SK-N-SH treated with all-trans-retinoic acid at 6 μM for 48 hours (cell line): Measurements from ENCODE around the gene LRBA.

ENCODE experiments used
- ATAC-seq: fragments of 200-7000 bp; cut with Tn5 transposase; 3 replicates; pipeline ENCODE4 v1.9.1; 2020; ENCODE audit warnings: mild to moderate bottlenecking, moderate library complexity
- ARNTL ChIP-seq: fragments of 450-650 bp; formaldehyde crosslinking; IDR thresholded peaks from 2 replicates; pipeline ENCODE4 v1.5.0; 2020; ENCODE audit warnings: low read depth, mild to moderate bottlenecking, moderate library complexity, borderline replicate concordance
- BACH2 ChIP-seq: fragments of 250-450 bp; sonication (Bioruptor Pico); IDR thresholded peaks from 2 replicates; pipeline ENCODE4 v1.9.0; 2021; ENCODE audit warnings: mild to moderate bottlenecking, borderline replicate concordance
- CREB5 ChIP-seq: fragments of 250-450 bp; sonication (Bioruptor Pico); IDR thresholded peaks from 2 replicates; pipeline ENCODE4 v1.5.1; 2020; ENCODE audit warnings: low read depth, mild to moderate bottlenecking, moderate library complexity
- CSDC2 ChIP-seq: fragments of 250-450 bp; sonication (Bioruptor Pico); IDR thresholded peaks from 2 replicates; pipeline ENCODE4 v1.5.0; 2020; ENCODE audit warnings: mild to moderate bottlenecking, moderate library complexity
- CSRNP3 ChIP-seq: fragments of 250-450 bp; sonication (Bioruptor Pico); IDR thresholded peaks from 2 replicates; pipeline ENCODE4 v1.5.1; 2021; ENCODE audit warnings: mild to moderate bottlenecking, moderate library complexity
- ESRRG ChIP-seq: fragments of 250-450 bp; sonication (Bioruptor Pico); IDR thresholded peaks from 2 replicates; pipeline ENCODE4 v1.6.1; 2021; ENCODE audit warnings: mild to moderate bottlenecking
- GLIS3 ChIP-seq: fragments of 250-450 bp; sonication (Bioruptor Pico); IDR thresholded peaks from 2 replicates; pipeline ENCODE4 v1.5.0; 2020; ENCODE audit warnings: mild to moderate bottlenecking, moderate library complexity
- OSR1 ChIP-seq: fragments of 250-450 bp; sonication (Bioruptor Pico); IDR thresholded peaks from 2 replicates; pipeline ENCODE4 v1.8.0; 2022; ENCODE audit warnings: moderate library complexity, mild to moderate bottlenecking, inconsistent platforms
- PATZ1 ChIP-seq: fragments of 250-450 bp; sonication (Bioruptor Pico); IDR thresholded peaks from 2 replicates; pipeline ENCODE4 v1.8.0; 2020; ENCODE audit warnings: mild to moderate bottlenecking, moderate library complexity, borderline replicate concordance
- PPARA ChIP-seq: fragments of 250-450 bp; sonication (Bioruptor Pico); IDR thresholded peaks from 2 replicates; pipeline ENCODE4 v1.5.0; 2020; ENCODE audit warnings: mild to moderate bottlenecking, borderline replicate concordance
- RARB ChIP-seq: fragments of 250-450 bp; sonication (Bioruptor Pico); IDR thresholded peaks from 2 replicates; pipeline ENCODE4 v1.8.0; 2021; ENCODE audit warnings: mild to moderate bottlenecking, moderate library complexity
- SNAI2 ChIP-seq: fragments of 250-450 bp; sonication (Bioruptor Pico); IDR thresholded peaks from 2 replicates; pipeline ENCODE4 v1.5.0; 2020; ENCODE audit warnings: mild to moderate bottlenecking, moderate library complexity
- TCF4 ChIP-seq: fragments of 250-450 bp; sonication (Bioruptor Pico); IDR thresholded peaks from 2 replicates; pipeline ENCODE4 v1.8.0; 2021; ENCODE audit warnings: mild to moderate bottlenecking, moderate library complexity, borderline replicate concordance
- TOX ChIP-seq: fragments of 250-450 bp; sonication (Bioruptor Pico); IDR thresholded peaks from 2 replicates; pipeline ENCODE4 v1.8.0; 2021; ENCODE audit warnings: mild to moderate bottlenecking, moderate library complexity, borderline replicate concordance
- TSHZ2 ChIP-seq: fragments of 250-450 bp; sonication (Bioruptor Pico); IDR thresholded peaks from 2 replicates; pipeline ENCODE4 v1.5.0; 2020; ENCODE audit warnings: mild to moderate bottlenecking, moderate library complexity
- ZC3H10 ChIP-seq: fragments of 250-450 bp; sonication (Bioruptor Pico); IDR thresholded peaks from 2 replicates; pipeline ENCODE4 v1.5.1; 2021; ENCODE audit warnings: mild to moderate bottlenecking, moderate library complexity
- ZFP30 ChIP-seq: fragments of 450-650 bp; formaldehyde crosslinking; IDR thresholded peaks from 2 replicates; pipeline ENCODE4 v1.5.0; 2022; ENCODE audit warnings: mild to moderate bottlenecking, moderate library complexity
- ZNF565 ChIP-seq: fragments of 450-650 bp; formaldehyde crosslinking; conservative IDR thresholded peaks from 2 replicates; pipeline ENCODE4 v1.5.0; 2020; ENCODE audit warnings: low read depth, mild to moderate bottlenecking, moderate library complexity
- ZNF8 ChIP-seq: fragments of 450-650 bp; formaldehyde crosslinking; IDR thresholded peaks from 2 replicates; pipeline ENCODE4 v1.5.0; 2020; ENCODE audit warnings: mild to moderate bottlenecking, moderate library complexity

The LRBA gene

GRCh38 chr4:150543042-150543441, 472.0 kb downstream of the LRBA start:
- TF ChIP-seq ZNF8 (CRISPR knock-in tag) (no peak), PPARA (CRISPR knock-in tag) (no peak), TSHZ2 (CRISPR knock-in tag) (no peak), ARNTL (CRISPR knock-in tag) (no peak), TCF4 (CRISPR knock-in tag) (no peak), CSRNP3 (no peak), CREB5 (CRISPR knock-in tag) (no peak), ZFP30 (CRISPR knock-in tag) (no peak), PATZ1 (CRISPR knock-in tag) (no peak), SNAI2 (CRISPR knock-in tag) (no peak), BACH2 (CRISPR knock-in tag) (no peak), ZNF565 (CRISPR knock-in tag) (no peak), OSR1 (CRISPR knock-in tag) (no peak), TOX (CRISPR knock-in tag) (no peak), ZC3H10 (no peak), CSDC2 (CRISPR knock-in tag) (no peak), RARB (no peak), ESRRG (CRISPR knock-in tag) (no peak)
- ATAC-seq = no peak

GRCh38 chr4:150541681-150542080, 473.4 kb downstream of the LRBA start:
- no peak for TF ChIP-seq SNAI2 (CRISPR knock-in tag)
- TF ChIP-seq BACH2 (CRISPR knock-in tag) = no peak
- no peak for TF ChIP-seq ZC3H10
- TF ChIP-seq PATZ1 (CRISPR knock-in tag) = no peak
- no peak for TF ChIP-seq PPARA (CRISPR knock-in tag)
- no peak for TF ChIP-seq ESRRG (CRISPR knock-in tag)
- TF ChIP-seq GLIS3 = no peak
- TF ChIP-seq RARB = no peak
- no peak for TF ChIP-seq TCF4 (CRISPR knock-in tag)
- ATAC-seq = no peak

GRCh38 chr4:150540959-150541360, 474.1 kb downstream of the LRBA start:
- no peak for ATAC-seq
- TF ChIP-seq ESRRG (CRISPR knock-in tag) (no peak), PPARA (CRISPR knock-in tag) (no peak), TCF4 (CRISPR knock-in tag) (no peak), ZC3H10 (no peak), TSHZ2 (CRISPR knock-in tag) (no peak)
